AG10803 (cell line): ENCODE data around the gene NKD1.

Experiments
- DNase-seq: peaks from one replicate; pipeline ENCODE4 v3.0.0; 2010; ENCODE audit warnings: low read depth
- H3K4me3 ChIP-seq: 2 replicates; pipeline ENCODE4 v1.5.1; 2011; ENCODE audit warnings: mild to moderate bottlenecking, low read length, control low read depth
- TF ChIP-seq, protein P1 (sequence below): conservative IDR thresholded peaks from 2 replicates; pipeline ENCODE4 v1.5.1; 2011; ENCODE audit warnings: mild to moderate bottlenecking, low read length, control low read depth, inconsistent platforms

Gene NKD1

DNA sequence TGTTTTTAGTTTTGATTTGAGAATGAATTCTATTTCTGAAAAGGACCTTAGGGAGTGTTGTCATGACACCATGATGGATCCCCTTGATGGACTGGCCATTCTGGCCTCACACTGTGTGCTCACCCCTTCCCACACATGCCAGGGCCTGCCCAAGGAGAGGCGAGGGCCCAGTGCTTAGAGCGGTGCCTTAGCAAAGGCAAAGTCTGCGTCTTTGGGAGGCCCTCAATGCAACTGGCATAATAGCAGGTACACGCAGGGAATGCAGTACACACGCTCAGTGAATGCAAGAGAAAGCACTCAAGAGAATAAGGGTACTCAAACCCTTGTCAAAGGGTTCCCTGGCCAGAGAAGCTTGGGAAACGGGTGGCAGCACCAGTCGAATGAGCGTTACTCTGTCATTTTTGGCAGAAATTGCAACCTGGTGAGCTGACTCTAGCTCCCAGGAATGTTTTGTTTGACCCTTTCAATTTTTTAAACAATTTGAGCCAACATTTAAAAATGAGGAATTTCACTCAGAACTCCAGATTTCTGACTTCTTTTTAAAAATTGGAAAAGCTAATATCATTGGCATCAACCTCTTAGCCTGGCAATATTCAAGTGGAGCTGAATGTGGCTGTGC lies 32.1 kb downstream of the NKD1 start:
- H3K4me3 ChIP-seq = no peak overlapping the region
- no peak for DNase-seq
- TF ChIP-seq, protein P1, sequence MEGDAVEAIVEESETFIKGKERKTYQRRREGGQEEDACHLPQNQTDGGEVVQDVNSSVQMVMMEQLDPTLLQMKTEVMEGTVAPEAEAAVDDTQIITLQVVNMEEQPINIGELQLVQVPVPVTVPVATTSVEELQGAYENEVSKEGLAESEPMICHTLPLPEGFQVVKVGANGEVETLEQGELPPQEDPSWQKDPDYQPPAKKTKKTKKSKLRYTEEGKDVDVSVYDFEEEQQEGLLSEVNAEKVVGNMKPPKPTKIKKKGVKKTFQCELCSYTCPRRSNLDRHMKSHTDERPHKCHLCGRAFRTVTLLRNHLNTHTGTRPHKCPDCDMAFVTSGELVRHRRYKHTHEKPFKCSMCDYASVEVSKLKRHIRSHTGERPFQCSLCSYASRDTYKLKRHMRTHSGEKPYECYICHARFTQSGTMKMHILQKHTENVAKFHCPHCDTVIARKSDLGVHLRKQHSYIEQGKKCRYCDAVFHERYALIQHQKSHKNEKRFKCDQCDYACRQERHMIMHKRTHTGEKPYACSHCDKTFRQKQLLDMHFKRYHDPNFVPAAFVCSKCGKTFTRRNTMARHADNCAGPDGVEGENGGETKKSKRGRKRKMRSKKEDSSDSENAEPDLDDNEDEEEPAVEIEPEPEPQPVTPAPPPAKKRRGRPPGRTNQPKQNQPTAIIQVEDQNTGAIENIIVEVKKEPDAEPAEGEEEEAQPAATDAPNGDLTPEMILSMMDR = no peak

- DNase-seq = peak; percentile 67
- TF ChIP-seq, protein P1 = no peak
- H3K4me3 ChIP-seq = no peak overlapping the region
Measured at GRCh38 chr16:50581845-50582244, 33.6 kb downstream of the NKD1 start.

DNA sequence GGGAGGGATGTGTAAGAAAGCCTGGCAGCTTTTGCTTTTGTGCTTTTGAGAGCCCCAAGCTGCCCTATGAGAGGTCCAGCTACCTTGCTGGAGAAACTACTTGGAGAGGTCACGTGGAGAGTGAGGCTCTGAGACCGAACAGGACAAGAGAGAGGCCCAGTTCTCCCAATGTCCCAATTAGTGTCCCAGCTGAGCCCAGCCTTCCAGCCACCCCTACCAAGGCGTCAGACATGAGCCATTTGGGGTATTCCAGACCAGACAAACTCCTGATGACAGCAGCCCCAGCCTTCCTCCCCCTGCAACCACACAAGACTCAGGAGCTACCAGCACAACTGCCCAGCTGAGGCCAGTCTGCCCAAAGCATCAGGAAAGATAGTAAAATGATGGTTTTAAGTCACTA lies 35.0 kb downstream of the NKD1 start:
- DNase-seq = no peak
- no peak overlapping the region for H3K4me3 ChIP-seq
- TF ChIP-seq, protein P1 = no peak

- H3K4me3 ChIP-seq = no peak overlapping the region
- TF ChIP-seq, protein P1 = no peak
- DNase-seq = no peak
Measured at GRCh38 chr16:50584033-50584722, 36.0 kb downstream of the NKD1 start.

GRCh38 chr16:50585331-50585776 lies 37.2 kb downstream of the NKD1 start:
- peak; percentile 74 for DNase-seq
- H3K4me3 ChIP-seq = no peak overlapping the region
- TF ChIP-seq, protein P1 = no peak

DNA sequence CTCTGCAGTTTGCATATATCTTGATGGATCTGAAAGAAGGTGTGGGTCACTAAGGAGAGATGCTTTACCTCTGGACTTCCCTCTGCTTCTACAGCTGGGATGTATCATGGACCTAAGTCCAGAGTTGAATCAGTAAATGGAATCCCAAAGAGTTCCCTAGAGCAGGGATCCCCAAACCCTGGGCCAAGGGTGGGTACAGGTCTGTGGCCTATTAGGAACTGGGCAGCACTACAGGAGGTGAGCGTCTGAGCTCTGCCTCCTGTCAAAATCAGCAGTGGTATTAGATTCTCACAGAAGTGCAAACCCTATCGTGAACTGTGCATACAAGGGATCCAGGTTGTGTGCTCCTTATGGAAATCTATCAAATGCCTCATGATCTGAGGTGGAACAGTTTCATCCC lies 39.3 kb downstream of the NKD1 start:
- TF ChIP-seq, protein P1 = no peak
- DNase-seq = no peak
- H3K4me3 ChIP-seq = no peak overlapping the region

GRCh38 chr16:50588276-50588675 lies 40.1 kb downstream of the NKD1 start:
- TF ChIP-seq, protein P1 = no peak
- DNase-seq = no peak
- H3K4me3 ChIP-seq = no peak overlapping the region
